ENCODE data around the gene MYRF. TPM values are rescaled to one million over a fixed set of nuclear protein-coding genes. Genes with fewer than 3 reads are reported as not detected.
A peak's percentile ranks its signal among the peaks of the same experiment; 100 is the strongest.

The MYRF gene
- total and polyA plus RNA-seq, 2 of the 4 experiments (the other 2 are of a cell fraction) = 1.6 to 10.7 TPM

DNA sequence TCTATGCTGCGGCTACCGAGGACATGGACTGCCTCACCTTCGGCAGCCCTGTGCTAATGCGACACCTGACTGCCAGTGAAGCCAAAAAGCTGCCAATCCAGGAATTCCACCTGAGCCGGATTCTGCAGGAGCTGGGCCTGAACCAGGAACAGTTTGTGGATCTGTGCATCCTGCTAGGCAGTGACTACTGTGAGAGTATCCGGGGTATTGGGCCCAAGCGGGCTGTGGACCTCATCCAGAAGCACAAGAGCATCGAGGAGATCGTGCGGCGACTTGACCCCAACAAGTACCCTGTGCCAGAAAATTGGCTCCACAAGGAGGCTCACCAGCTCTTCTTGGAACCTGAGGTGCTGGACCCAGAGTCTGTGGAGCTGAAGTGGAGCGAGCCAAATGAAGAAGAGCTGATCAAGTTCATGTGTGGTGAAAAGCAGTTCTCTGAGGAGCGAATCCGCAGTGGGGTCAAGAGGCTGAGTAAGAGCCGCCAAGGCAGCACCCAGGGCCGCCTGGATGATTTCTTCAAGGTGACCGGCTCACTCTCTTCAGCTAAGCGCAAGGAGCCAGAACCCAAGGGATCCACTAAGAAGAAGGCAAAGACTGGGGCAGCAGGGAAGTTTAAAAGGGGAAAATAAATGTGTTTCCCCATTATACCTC, 43.6 kb downstream of the MYRF start (continued):
- TF ChIP-seq, protein P1, sequence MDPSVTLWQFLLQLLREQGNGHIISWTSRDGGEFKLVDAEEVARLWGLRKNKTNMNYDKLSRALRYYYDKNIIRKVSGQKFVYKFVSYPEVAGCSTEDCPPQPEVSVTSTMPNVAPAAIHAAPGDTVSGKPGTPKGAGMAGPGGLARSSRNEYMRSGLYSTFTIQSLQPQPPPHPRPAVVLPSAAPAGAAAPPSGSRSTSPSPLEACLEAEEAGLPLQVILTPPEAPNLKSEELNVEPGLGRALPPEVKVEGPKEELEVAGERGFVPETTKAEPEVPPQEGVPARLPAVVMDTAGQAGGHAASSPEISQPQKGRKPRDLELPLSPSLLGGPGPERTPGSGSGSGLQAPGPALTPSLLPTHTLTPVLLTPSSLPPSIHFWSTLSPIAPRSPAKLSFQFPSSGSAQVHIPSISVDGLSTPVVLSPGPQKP (IDR thresholded peaks at IDR 0.05; ENCODE audit: borderline replicate concordance, low read depth, low read length) = no peak

DNA sequence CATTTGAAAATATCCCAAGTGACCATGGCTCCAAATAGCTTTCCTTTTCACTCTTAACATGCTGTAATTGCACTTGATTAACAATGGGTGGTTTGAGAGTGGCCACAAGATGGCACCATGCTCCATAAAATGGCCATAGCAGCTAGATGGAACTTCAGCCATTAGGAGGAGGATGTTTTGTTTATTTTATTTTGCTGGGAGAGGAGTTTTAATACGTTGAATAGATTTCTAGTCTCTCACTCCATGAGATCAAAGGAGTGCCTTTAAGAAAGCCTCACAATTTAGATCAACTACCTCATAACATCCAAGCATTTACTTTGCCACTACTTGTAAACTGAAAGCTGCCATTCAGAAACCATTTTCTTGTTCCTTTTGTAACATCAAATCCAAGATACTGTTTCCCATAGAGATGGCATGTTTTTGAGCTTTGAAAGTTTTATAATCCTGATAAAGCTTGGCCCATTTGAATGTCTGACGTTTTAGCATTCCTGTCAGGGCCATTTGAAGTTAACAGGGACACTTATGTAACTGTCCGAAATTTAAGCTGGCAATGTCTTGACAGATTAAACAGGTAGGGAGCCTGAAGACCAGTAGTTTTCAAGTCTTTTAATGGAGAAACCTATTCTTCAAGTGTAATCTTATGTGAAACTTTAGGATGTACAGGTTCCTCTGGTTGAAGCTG, 45.0 kb downstream of the MYRF start:
- ATAC-seq (ENCODE audit: low read depth) = peak; percentile 58
- no peak overlapping the region; the same call in 1 of the 2 replicates for H3K9ac ChIP-seq (ENCODE audit: low read depth, low read length)
- TF ChIP-seq, protein P2, sequence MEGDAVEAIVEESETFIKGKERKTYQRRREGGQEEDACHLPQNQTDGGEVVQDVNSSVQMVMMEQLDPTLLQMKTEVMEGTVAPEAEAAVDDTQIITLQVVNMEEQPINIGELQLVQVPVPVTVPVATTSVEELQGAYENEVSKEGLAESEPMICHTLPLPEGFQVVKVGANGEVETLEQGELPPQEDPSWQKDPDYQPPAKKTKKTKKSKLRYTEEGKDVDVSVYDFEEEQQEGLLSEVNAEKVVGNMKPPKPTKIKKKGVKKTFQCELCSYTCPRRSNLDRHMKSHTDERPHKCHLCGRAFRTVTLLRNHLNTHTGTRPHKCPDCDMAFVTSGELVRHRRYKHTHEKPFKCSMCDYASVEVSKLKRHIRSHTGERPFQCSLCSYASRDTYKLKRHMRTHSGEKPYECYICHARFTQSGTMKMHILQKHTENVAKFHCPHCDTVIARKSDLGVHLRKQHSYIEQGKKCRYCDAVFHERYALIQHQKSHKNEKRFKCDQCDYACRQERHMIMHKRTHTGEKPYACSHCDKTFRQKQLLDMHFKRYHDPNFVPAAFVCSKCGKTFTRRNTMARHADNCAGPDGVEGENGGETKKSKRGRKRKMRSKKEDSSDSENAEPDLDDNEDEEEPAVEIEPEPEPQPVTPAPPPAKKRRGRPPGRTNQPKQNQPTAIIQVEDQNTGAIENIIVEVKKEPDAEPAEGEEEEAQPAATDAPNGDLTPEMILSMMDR (conservative IDR thresholded peaks at IDR 0.05; ENCODE audit: low read depth, low read length) = peak; percentile 96
- TF ChIP-seq RAD21 (IDR thresholded peaks at IDR 0.05; ENCODE audit: low read length) (peak; percentile 94), SMC3 (IDR thresholded peaks at IDR 0.05; ENCODE audit: low read depth, low read length) (peak; percentile 86), CEBPB (IDR thresholded peaks at IDR 0.05; ENCODE audit: low read depth, low read length) (no peak)
- H4K5ac ChIP-seq (ENCODE audit: low read depth, low read length) = no peak overlapping the region
- no peak overlapping the region for H3K4me3 ChIP-seq (ENCODE audit: insufficient read depth, low read depth, low read length)
- no peak overlapping the region for H3K4ac ChIP-seq (ENCODE audit: low read depth, low read length)
- in situ Hi-C loops (cut with MboI; ENCODE audit: low sequenced_read_pairs) (loop anchor here (5.0 to 10.0 kb wide), 2 partner anchors 155 to 307 kb away; partner anchors contain the start of gene BEST1), dilution Hi-C loops (cut with HindIII; ENCODE audit: low sequenced_read_pairs, unreplicated experiment) (no loop called here), intact Hi-C loops (cut with micrococcal nuclease) (loop anchor here (1.0 to 2.0 kb wide), 8 partner anchors 29 to 581 kb away; partner anchors contain the start of genes FADS3 and FTH1)
- peak overlapping the region; percentile 39; the same call in 1 of the 2 replicates for H3K4me2 ChIP-seq (ENCODE audit: low read depth, low read length)
- no peak overlapping the region for H2BK15ac ChIP-seq (ENCODE audit: low read depth, low read length)
- no peak overlapping the region for H4K91ac ChIP-seq (ENCODE audit: insufficient read depth, low read depth, low read length)
- H3K27ac ChIP-seq (ENCODE audit: insufficient read depth, low read length) = no peak overlapping the region
- peaks cover 21 to 55% of the 10 kb centered on the region in 2 experiments for H3K79me1 ChIP-seq (ENCODE audit: low read depth in 1 of 2, low read length in 2 of 2)
- H3K9me3 ChIP-seq (ENCODE audit: control insufficient read depth, insufficient read depth, low read length) = no peaks in the 10 kb centered on the region
- H4K20me1 ChIP-seq (ENCODE audit: insufficient read depth, low read length) = peaks cover 6% of the 10 kb centered on the region
- 40% methylated on average over 1 of the region's 3 CpGs; no CpG with 5 or more reads in 1 of the 2 experiments for WGBS, 2 experiments (ENCODE audit: extremely low coverage in 2 of 2, insufficient read length in 1 of 2)
- POLR2A ChIA-PET (ENCODE audit: unreplicated experiment) = interaction anchor here (0.5 to 1.1 kb wide), 2 partner anchors 18 to 72 kb away, joined by 4 read pairs; no protein-coding TSS in a partner anchor
- no peak overlapping the region for H2BK20ac ChIP-seq (ENCODE audit: low read depth, low read length)
- no peak overlapping the region for H3K14ac ChIP-seq (replicated peaks; ENCODE audit: low read depth, low read length)
- no peaks in the 10 kb centered on the region for H3K27me3 ChIP-seq (ENCODE audit: control insufficient read depth, insufficient read depth, low read length)
- no TSS peak for BruUV-seq (replicated peaks)
- peaks cover 6% of the 10 kb centered on the region for H3K4me1 ChIP-seq (ENCODE audit: control insufficient read depth, insufficient read depth, low read length)
- CTCF ChIA-PET = interaction anchor here (0.6 to 3.6 kb wide), 19 partner anchors 10 to 310 kb away, joined by 3 to 27 read pairs (median 4); partner anchors contain the start of gene FADS1
- H2BK5ac ChIP-seq (ENCODE audit: low read depth, low read length, poor library complexity, severe bottlenecking) = peak overlapping the region; percentile 7
- no peak overlapping the region for H2AK9ac ChIP-seq (replicated peaks; ENCODE audit: low read depth, low read length, poor library complexity)
- H2BK120ac ChIP-seq (ENCODE audit: low read depth, low read length) = no peak overlapping the region
- no peak overlapping the region for H3K23ac ChIP-seq (ENCODE audit: low read depth, low read length)
- H4K8ac ChIP-seq (ENCODE audit: low read depth in 2 of 2, low read length in 2 of 2) = no peak overlapping the region
- no peak overlapping the region for H3K56ac ChIP-seq (ENCODE audit: extremely low read depth, insufficient read depth, low read length)
- no peak overlapping the region for H2AK5ac ChIP-seq (ENCODE audit: low read depth, low read length)
- H3K18ac ChIP-seq (ENCODE audit: low read depth, low read length) = no peak overlapping the region
- peaks cover 7% of the 10 kb centered on the region for H3K9me1 ChIP-seq (ENCODE audit: insufficient read depth, low read length)
- no peak overlapping the region for H2AFZ ChIP-seq (replicated peaks; ENCODE audit: low read length, poor library complexity)
- peaks cover 11% of the 10 kb centered on the region for H3K36me3 ChIP-seq (ENCODE audit: control insufficient read depth, insufficient read depth, low read length)
- peak; percentile 88 for DNase-seq
